HepG2 (cell line): ENCODE measurements around the gene ACYP2. TPM values are rescaled to one million over a fixed set of nuclear protein-coding genes. Genes with fewer than 3 reads are reported as not detected.
A peak's percentile ranks its signal among the peaks of the same experiment; 100 is the strongest.

Experiments used
- ATAC-seq: fragments of 200-7000 bp; cut with Tn5 transposase; 3 replicates; pipeline ENCODE4 v1.9.1; 2020; ENCODE audit warnings: mild to moderate bottlenecking, moderate library complexity
- BruUV-seq: library from RNA; stranded (reverse); fragments of 400-500 nt; replicated peaks from 2 replicates; lab custom pipeline; 2021; lab: Mats Ljungman, UMichigan
- CTCF ChIA-PET: fragments of 300-600 bp; formaldehyde crosslinking; extraction: SDS; loops from one replicate; lab custom pipeline; 2021; ENCODE audit warnings: low total read pairs, inconsistent platforms, low intra/inter-chr PET ratio; lab: Yijun Ruan, JAX
- POLR2A ChIA-PET: fragments of 350-600 bp; sonication (Branson Sonifier 250); formaldehyde crosslinking; loops from one replicate; lab custom pipeline; 2020; ENCODE audit warnings: antibody characterized with exemption, inconsistent platforms; lab: Yijun Ruan, JAX
- DNase-seq: peaks from one replicate; pipeline ENCODE4 v3.0.0-alpha.2; 2015; ENCODE audit warnings: low spot score
- FAIRE-seq: peaks from 3 replicates; lab custom pipeline; 2011; peaks lifted over from hg19 to GRCh38; lab: Jason Lieb, UNC
- H2AFZ ChIP-seq: one replicate; pipeline ENCODE4 v1.6.1; 2011; ENCODE audit warnings: low read length, inconsistent platforms
- H3K27ac ChIP-seq: fragments of 300-600 bp; 3 replicates; pipeline ENCODE4 v1.8.0; 2011; ENCODE audit warnings: mixed run types, mild to moderate bottlenecking, mixed read lengths, low read length, inconsistent platforms; ENCODE audit not compliant: insufficient read depth; ENCODE audit errors: extremely low read length
- H3K27me3 ChIP-seq, 2 experiments: fragments of 200-600 bp in 1 of 2; 2 replicates in 1 of 2; 3 replicates in 1 of 2; pipeline versions ENCODE4 v1.6.0 to v1.8.0; 2011; ENCODE audit warnings: low read length in 2 of 2, mild to moderate bottlenecking in 2 of 2, moderate library complexity in 2 of 2, inconsistent platforms in 1 of 2; ENCODE audit not compliant: insufficient read depth in 2 of 2, control insufficient read depth in 1 of 2
- H3K36me3 ChIP-seq, 2 experiments: fragments of 200-600 bp in 1 of 2; replicated peaks in 1 of 2; 2 replicates in 1 of 2; 3 replicates in 1 of 2; pipeline versions ENCODE4 v1.5.1 to v1.8.0; 2011; ENCODE audit warnings: low read length in 2 of 2, inconsistent platforms in 1 of 2; ENCODE audit not compliant: insufficient read depth in 2 of 2, control insufficient read depth in 1 of 2
- H3K4me1 ChIP-seq: 2 replicates; pipeline ENCODE4 v1.5.1; 2012; ENCODE audit warnings: low read length, inconsistent platforms; ENCODE audit not compliant: insufficient read depth
- H3K4me2 ChIP-seq: 2 replicates; pipeline ENCODE4 v1.6.0; 2011; ENCODE audit warnings: low read depth, low read length, inconsistent platforms
- H3K4me3 ChIP-seq, 3 experiments: fragments of 200-600 bp in 1 of 3; sonication (generic), shearing (Covaris generic) in 1 of 3; replicated peaks in 1 of 3; 2 replicates each; pipeline ENCODE4 v1.5.1; 2011 to 2016; ENCODE audit warnings: low read length in 3 of 3, inconsistent platforms in 2 of 3, low read depth in 2 of 3, mild to moderate bottlenecking in 2 of 3, control low read depth in 1 of 3, mixed read lengths in 1 of 3; ENCODE audit not compliant: insufficient read depth in 1 of 3
- H3K79me2 ChIP-seq: one replicate; pipeline ENCODE4 v1.6.1; 2011; ENCODE audit warnings: low read length, inconsistent platforms; ENCODE audit not compliant: insufficient read depth
- H3K9ac ChIP-seq: 2 replicates; pipeline ENCODE4 v1.6.0; 2011; ENCODE audit warnings: mild to moderate bottlenecking, low read depth, low read length, inconsistent platforms; ENCODE audit not compliant: insufficient read depth
- H3K9me3 ChIP-seq: 2 replicates; pipeline ENCODE4 v1.5.1; 2012; ENCODE audit warnings: mild to moderate bottlenecking, low read length
- H4K20me1 ChIP-seq: 2 replicates; pipeline ENCODE4 v1.6.0; 2011; ENCODE audit warnings: inconsistent platforms, mild to moderate bottlenecking, low read length, moderate library complexity; ENCODE audit not compliant: insufficient read depth
- BRD4 ChIP-seq: sonication (generic); formaldehyde crosslinking; IDR thresholded peaks from 2 replicates; pipeline ENCODE4 v1.4.0; 2020; ENCODE audit warnings: missing genetic modification reagents
- ETV5 ChIP-seq: IDR thresholded peaks from 2 replicates; pipeline ENCODE4 v1.6.1; 2018; ENCODE audit warnings: missing biosample characterization, missing genetic modification reagents, inconsistent platforms, borderline replicate concordance
- HBP1 ChIP-seq: IDR thresholded peaks from 2 replicates; pipeline ENCODE4 v1.6.1; 2016; ENCODE audit warnings: low read depth, control low read depth
- JUNB ChIP-seq: sonication (generic); formaldehyde crosslinking; IDR thresholded peaks from 2 replicates; pipeline ENCODE4 v1.8.0; 2022; ENCODE audit warnings: missing genetic modification reagents, mild to moderate bottlenecking, borderline replicate concordance
- PCBP1 ChIP-seq: fragments of 200-400 bp; formaldehyde crosslinking; IDR thresholded peaks from 2 replicates; pipeline ENCODE4 v1.6.1; 2017; ENCODE audit warnings: mild to moderate bottlenecking, low read depth, low read length, borderline replicate concordance
- PHF5A ChIP-seq: IDR thresholded peaks from one replicate; pipeline ENCODE4 v1.6.1; 2018; ENCODE audit warnings: low read depth, missing genetic modification reagents; ENCODE audit not compliant: unreplicated experiment
- PHF8 ChIP-seq: sonication (generic); formaldehyde crosslinking; IDR thresholded peaks from 2 replicates; pipeline ENCODE4 v1.5.0; 2020; ENCODE audit warnings: missing genetic modification reagents
- SOX13 ChIP-seq, 3 experiments: fragments of 450-650 bp in 1 of 3; sonication (generic) in 1 of 3; formaldehyde crosslinking in 1 of 3; IDR thresholded peaks in 2 of 3; conservative IDR thresholded peaks in 1 of 3; 2 replicates each; pipeline versions ENCODE4 v1.5.0 to v1.6.1; 2016 to 2020; ENCODE audit warnings: antibody characterized with exemption in 1 of 3, mild to moderate bottlenecking in 1 of 3, missing compliant biosample characterization in 1 of 3, missing genetic modification reagents in 1 of 3, moderate library complexity in 1 of 3
- THAP8 ChIP-seq: sonication (generic); formaldehyde crosslinking; IDR thresholded peaks from 2 replicates; pipeline ENCODE4 v1.5.1; 2020; ENCODE audit warnings: missing genetic modification reagents, mild to moderate bottlenecking, borderline replicate concordance
- ZBTB25 ChIP-seq: IDR thresholded peaks from 2 replicates; pipeline ENCODE4 v1.6.1; 2018; ENCODE audit warnings: missing genetic modification reagents
- ZFP41 ChIP-seq: sonication (generic); formaldehyde crosslinking; IDR thresholded peaks from 2 replicates; pipeline ENCODE4 v1.4.0; 2020; ENCODE audit warnings: mild to moderate bottlenecking, missing genetic modification reagents, borderline replicate concordance
- ZNF101 ChIP-seq: sonication (generic); formaldehyde crosslinking; IDR thresholded peaks from 2 replicates; pipeline ENCODE4 v1.4.0; 2020; ENCODE audit warnings: mild to moderate bottlenecking, low read depth, missing genetic modification reagents, borderline replicate concordance
- ZNF468 ChIP-seq: sonication (generic); formaldehyde crosslinking; IDR thresholded peaks from 2 replicates; pipeline ENCODE4 v1.8.0; 2022; ENCODE audit warnings: mild to moderate bottlenecking, moderate library complexity, missing genetic modification reagents
- ZNF577 ChIP-seq: sonication (generic); formaldehyde crosslinking; IDR thresholded peaks from 2 replicates; pipeline ENCODE4 v1.4.0; 2020; ENCODE audit warnings: mild to moderate bottlenecking, low read depth, missing genetic modification reagents, borderline replicate concordance
- ZNF724P ChIP-seq: sonication (generic); formaldehyde crosslinking; IDR thresholded peaks from 2 replicates; pipeline ENCODE4 v1.8.0; 2022; ENCODE audit warnings: missing genetic modification reagents, borderline replicate concordance
- in situ Hi-C: cut with HindIII; loops from 2 replicates; pipeline ENCODE4 v1.10.0; 2017; ENCODE audit warnings: low pct_unique_long_range_greater_than_20kb; ENCODE audit not compliant: extremely low pct_ligation_motif_present
- intact Hi-C: fragments of 100-400 bp; cut with micrococcal nuclease; formaldehyde crosslinking; loops from one replicate; pipeline ENCODE4 v1.10.0; 2022; ENCODE audit not compliant: unreplicated experiment
- polyA plus RNA-seq, 8 experiments: library from polyadenylated mRNA; depleted of rRNA in 3 of 8; stranded (reverse) in 7 of 8; unstranded in 1 of 8; fragments of >200 nt; fragmentation: Illumina TruSeq in 4 of 8; extraction: Trizol in 4 of 8; gene quantifications; 2 replicates each; pipeline versions ENCODE4 v1.2.1 to v1.2.3, GENCODE V29; 2011 to 2016; ENCODE audit warnings: low read depth in 4 of 8, missing spikeins in 1 of 8, mixed read lengths in 1 of 8; ENCODE audit not compliant: insufficient read depth in 1 of 8
- total RNA-seq, 5 experiments: library from RNA; depleted of rRNA; stranded (reverse); fragments of >200 nt; fragmentation: Illumina TruSeq; extraction: Trizol; gene quantifications; 2 replicates each; pipeline ENCODE4 v1.2.3, GENCODE V29; 2016; ENCODE audit warnings: low read depth in 1 of 5
- TF ChIP-seq, protein P1 (sequence below): sonication (generic); formaldehyde crosslinking; IDR thresholded peaks from 2 replicates; pipeline ENCODE4 v1.5.0; 2020; ENCODE audit warnings: mild to moderate bottlenecking, missing genetic modification reagents

The ACYP2 gene
- total and polyA plus RNA-seq, 2 of the 13 experiments (the other 11 are each of a cell fraction or from before 2014, with no cell fraction given): 12.3 to 12.7 TPM

GRCh38 chr2:54226260-54226659 is 110.8 kb downstream of the ACYP2 start (continued):
- TF ChIP-seq ZBTB25 (CRISPR knock-in tag) (no peak), SOX13 (IDR thresholded peaks at IDR 0.05) (no peak), SOX13 (CRISPR knock-in tag; conservative IDR thresholded peaks at IDR 0.05 in 1 of 2, IDR thresholded peaks at IDR 0.05 in 1 of 2) (peak in 1 of 2 experiments; percentile 87; a peak in 2 of 4 replicates), BRD4 (CRISPR knock-in tag) (no peak)

DNA sequence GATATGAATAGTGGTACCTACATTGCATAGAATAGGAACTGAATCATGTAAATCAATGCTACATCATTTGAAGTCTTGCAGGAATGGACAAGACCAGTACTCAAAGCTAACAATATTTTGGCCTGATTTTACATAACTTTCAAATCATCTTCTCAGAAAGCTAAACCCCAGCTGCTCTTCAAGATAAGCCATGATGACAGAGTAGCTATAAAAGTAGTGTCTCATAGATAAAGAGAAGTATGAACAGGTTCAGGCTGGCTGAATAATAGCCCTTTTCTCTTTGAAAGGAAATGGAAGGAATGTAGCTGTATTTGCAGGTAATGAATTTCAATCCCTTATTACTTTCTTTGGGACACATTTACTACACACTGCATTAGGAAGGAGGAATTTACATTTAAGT is 112.4 kb downstream of the ACYP2 start:
- Histone ChIP-seq H3K36me3 (no peaks in the 10 kb centered on the region), H3K4me1 (peaks cover 51% of the 10 kb centered on the region), H3K4me3 (no peak overlapping the region), H3K79me2 (no peaks in the 10 kb centered on the region), H3K9ac (no peak overlapping the region), H3K27me3 (no peaks in the 10 kb centered on the region), H3K27ac (no peak overlapping the region), H3K4me2 (no peak overlapping the region), H4K20me1 (no peaks in the 10 kb centered on the region), H2AFZ (no peak overlapping the region), H3K9me3 (no peaks in the 10 kb centered on the region)
- no peak for ATAC-seq
- POLR2A ChIA-PET: no interaction called here
- FAIRE-seq: no peak
- DNase-seq: no peak
- intact Hi-C loops (no loop called here), in situ Hi-C loops (no loop called here)
- no TSS peak for BruUV-seq
- CTCF ChIA-PET: no interaction called here
- TF ChIP-seq PHF8 (CRISPR knock-in tag): no peak
- no peak for TF ChIP-seq ZNF577 (CRISPR knock-in tag)
- TF ChIP-seq ZFP41 (CRISPR knock-in tag): no peak
- TF ChIP-seq ETV5 (CRISPR knock-in tag): no peak
- TF ChIP-seq, protein P1, sequence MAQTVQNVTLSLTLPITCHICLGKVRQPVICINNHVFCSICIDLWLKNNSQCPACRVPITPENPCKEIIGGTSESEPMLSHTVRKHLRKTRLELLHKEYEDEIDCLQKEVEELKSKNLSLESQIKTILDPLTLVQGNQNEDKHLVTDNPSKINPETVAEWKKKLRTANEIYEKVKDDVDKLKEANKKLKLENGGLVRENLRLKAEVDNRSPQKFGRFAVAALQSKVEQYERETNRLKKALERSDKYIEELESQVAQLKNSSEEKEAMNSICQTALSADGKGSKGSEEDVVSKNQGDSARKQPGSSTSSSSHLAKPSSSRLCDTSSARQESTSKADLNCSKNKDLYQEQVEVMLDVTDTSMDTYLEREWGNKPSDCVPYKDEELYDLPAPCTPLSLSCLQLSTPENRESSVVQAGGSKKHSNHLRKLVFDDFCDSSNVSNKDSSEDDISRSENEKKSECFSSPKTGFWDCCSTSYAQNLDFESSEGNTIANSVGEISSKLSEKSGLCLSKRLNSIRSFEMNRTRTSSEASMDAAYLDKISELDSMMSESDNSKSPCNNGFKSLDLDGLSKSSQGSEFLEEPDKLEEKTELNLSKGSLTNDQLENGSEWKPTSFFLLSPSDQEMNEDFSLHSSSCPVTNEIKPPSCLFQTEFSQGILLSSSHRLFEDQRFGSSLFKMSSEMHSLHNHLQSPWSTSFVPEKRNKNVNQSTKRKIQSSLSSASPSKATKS: no peak
- no peak for TF ChIP-seq THAP8 (CRISPR knock-in tag)
- TF ChIP-seq PCBP1: no peak
- no peak for TF ChIP-seq HBP1
- no peak for TF ChIP-seq JUNB (CRISPR knock-in tag)
- no peak for TF ChIP-seq ZNF468
- no peak for TF ChIP-seq PHF5A (CRISPR knock-in tag)
- no peak for TF ChIP-seq ZNF724P (CRISPR knock-in tag)
- no peak for TF ChIP-seq ZNF101 (CRISPR knock-in tag)
